CD14-positive monocyte (primary cell): ENCODE results near the gene ZNF566. TPM values are rescaled to one million over a fixed set of nuclear protein-coding genes. Genes with fewer than 3 reads are reported as not detected.

Source experiments
- DNase-seq, 3 donors: peaks; one replicate each; pipeline ENCODE4 v3.0.0-alpha.2; 2011 to 2022
- H2AFZ ChIP-seq: 2 replicates; pipeline ENCODE4 v1.6.0; 2012; ENCODE audit warnings: mild to moderate bottlenecking, low read depth, low read length, inconsistent platforms; ENCODE audit not compliant: insufficient read depth, poor library complexity, severe bottlenecking
- H3K27ac ChIP-seq, 2 donors: 1 replicate in 1 of 2; 2 replicates in 1 of 2; pipeline ENCODE4 v1.5.1; 2012 to 2013; ENCODE audit warnings: low read length in 2 of 2, control low read depth in 1 of 2, inconsistent platforms in 1 of 2, low read depth in 1 of 2, mild to moderate bottlenecking in 1 of 2
- H3K27me3 ChIP-seq, 2 donors: one replicate each; pipeline versions ENCODE4 v1.6.0 to v1.6.1; 2011 to 2013; ENCODE audit warnings: low read length in 2 of 2; ENCODE audit not compliant: control insufficient read depth in 2 of 2, insufficient read depth in 2 of 2
- H3K36me3 ChIP-seq, 2 donors: replicated peaks in 1 of 2; 1 replicate in 1 of 2; 2 replicates in 1 of 2; pipeline versions ENCODE4 v1.5.1 to v1.6.1; 2012 to 2013; ENCODE audit warnings: low read length in 2 of 2, control low read depth in 1 of 2, inconsistent platforms in 1 of 2, mild to moderate bottlenecking in 1 of 2; ENCODE audit not compliant: insufficient read depth in 2 of 2, control insufficient read depth in 1 of 2
- H3K4me1 ChIP-seq, 2 donors: 1 replicate in 1 of 2; 2 replicates in 1 of 2; pipeline versions ENCODE4 v1.5.1 to v1.6.1; 2012 to 2013; ENCODE audit warnings: low read length in 2 of 2, control low read depth in 1 of 2, inconsistent platforms in 1 of 2, mild to moderate bottlenecking in 1 of 2, moderate library complexity in 1 of 2; ENCODE audit not compliant: insufficient read depth in 2 of 2, control insufficient read depth in 1 of 2
- H3K4me2 ChIP-seq: replicated peaks from 2 replicates; pipeline ENCODE3; 2012; ENCODE audit warnings: low read length, moderate library complexity, mild to moderate bottlenecking; ENCODE audit not compliant: poor library complexity, severe bottlenecking; ENCODE audit errors: extremely low read depth
- H3K4me3 ChIP-seq, 3 experiments: fragments of 200-600 bp in 1 of 3; sonication (generic) in 1 of 3; replicated peaks in 1 of 3; 1 replicate in 2 of 3; 2 replicates in 1 of 3; pipeline ENCODE4 v1.5.1; 2011 to 2013; ENCODE audit warnings: low read length in 3 of 3, mild to moderate bottlenecking in 3 of 3, control low read depth in 2 of 3, low read depth in 2 of 3, inconsistent platforms in 1 of 3, moderate library complexity in 1 of 3
- H3K79me2 ChIP-seq: 2 replicates; pipeline ENCODE4 v1.6.0; 2012; ENCODE audit warnings: mild to moderate bottlenecking, control low read depth, inconsistent platforms, low read length, moderate library complexity; ENCODE audit not compliant: insufficient read depth
- H3K9ac ChIP-seq: 2 replicates; pipeline ENCODE4 v1.6.0; 2017; ENCODE audit warnings: low read length, mild to moderate bottlenecking; ENCODE audit not compliant: insufficient read depth, poor library complexity, severe bottlenecking
- H3K9me3 ChIP-seq, 2 donors: replicated peaks in 1 of 2; 1 replicate in 1 of 2; 2 replicates in 1 of 2; pipeline versions ENCODE4 v1.5.1 to v1.6.1; 2012 to 2013; ENCODE audit warnings: low read length in 2 of 2, control low read depth in 1 of 2; ENCODE audit not compliant: control insufficient read depth in 1 of 2, insufficient read depth in 1 of 2
- H4K20me1 ChIP-seq: 2 replicates; pipeline ENCODE4 v1.6.0; 2012; ENCODE audit warnings: mild to moderate bottlenecking, low read length, control low read depth, moderate library complexity; ENCODE audit not compliant: insufficient read depth
- H3K27ac Mint-ChIP-seq, 7 donors: one replicate each; pipeline ENCODE4 v1.8.0; 2020; ENCODE audit warnings: mild to moderate bottlenecking in 7 of 7, mixed read lengths in 7 of 7, moderate library complexity in 6 of 7, inconsistent platforms in 2 of 7
- H3K27me3 Mint-ChIP-seq, 3 donors: one replicate each; pipeline ENCODE4 v1.8.0; 2021 to 2022; ENCODE audit warnings: low read depth in 3 of 3, mild to moderate bottlenecking in 3 of 3, mixed read lengths in 3 of 3, moderate library complexity in 3 of 3, inconsistent platforms in 1 of 3
- H3K36me3 Mint-ChIP-seq, 2 donors: one replicate each; pipeline ENCODE4 v1.8.0; 2020; ENCODE audit warnings: mixed read lengths in 2 of 2, inconsistent platforms in 1 of 2, mild to moderate bottlenecking in 1 of 2
- H3K4me1 Mint-ChIP-seq: one replicate; pipeline ENCODE4 v1.8.0; 2020; ENCODE audit warnings: mild to moderate bottlenecking, mixed read lengths
- H3K4me3 Mint-ChIP-seq, 2 donors: one replicate each; pipeline ENCODE4 v1.8.0; 2020; ENCODE audit warnings: mild to moderate bottlenecking in 2 of 2, mixed read lengths in 2 of 2, moderate library complexity in 1 of 2
- H3K9me3 Mint-ChIP-seq, 7 donors: one replicate each; pipeline ENCODE4 v1.8.0; 2020 to 2022; ENCODE audit warnings: mixed read lengths in 7 of 7, mild to moderate bottlenecking in 6 of 7, moderate library complexity in 6 of 7, inconsistent platforms in 2 of 7
- WGBS: methylation state at CpG from one replicate; pipeline ENCODE4 v1.1.5; 2013; ENCODE audit warnings: missing lambda C conversion rate; ENCODE audit not compliant: insufficient coverage; 5-methylcytosine and 5-hydroxymethylcytosine counted together
- intact Hi-C, 2 donors: fragments of 100-400 bp; cut with micrococcal nuclease; formaldehyde crosslinking; loops; one replicate each; pipeline versions ENCODE4 v1.15.0 to v1.15.1; 2023
- polyA plus RNA-seq, 3 donors: library from polyadenylated mRNA; depleted of rRNA in 1 of 3; unstranded in 2 of 3; stranded (reverse) in 1 of 3; fragments of 300-500 nt in 2 of 3; fragments of >200 nt in 1 of 3; fragmentation: Illumina TruSeq in 2 of 3; gene quantifications; 1 replicate in 2 of 3; 2 replicates in 1 of 3; pipeline ENCODE4 v1.2.3, GENCODE V29; 2012 to 2021
- TF ChIP-seq, protein P1 (sequence below): fragments of 200-600 bp; IDR thresholded peaks from one replicate; pipeline ENCODE4 v1.8.0; 2022; ENCODE audit warnings: antibody characterized with exemption, mild to moderate bottlenecking

The ZNF566 gene
- polyA plus RNA-seq, 3 donors, result 0.95 to 3.9 (median 3.6) TPM

DNA sequence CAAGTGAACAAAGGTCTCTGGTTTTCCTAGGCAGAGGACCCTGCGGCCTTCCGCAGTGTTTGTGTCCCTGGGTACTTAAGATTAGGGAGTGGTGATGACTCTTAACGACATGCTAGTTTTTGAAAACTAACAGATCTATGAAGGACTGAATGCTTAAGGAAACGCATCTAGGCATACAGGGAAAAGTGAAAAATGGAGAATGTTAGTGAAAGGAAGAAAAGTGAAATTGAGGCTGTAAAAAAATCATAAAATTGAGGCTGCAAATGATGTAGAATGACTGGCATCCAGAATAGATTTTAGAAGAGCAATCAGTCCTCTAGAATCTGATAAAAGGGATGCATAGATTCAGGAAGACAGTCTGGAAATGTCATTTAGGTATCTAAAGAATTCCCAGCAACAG lies 35.3 kb upstream of the ZNF566 start:
- TF ChIP-seq, protein P1, sequence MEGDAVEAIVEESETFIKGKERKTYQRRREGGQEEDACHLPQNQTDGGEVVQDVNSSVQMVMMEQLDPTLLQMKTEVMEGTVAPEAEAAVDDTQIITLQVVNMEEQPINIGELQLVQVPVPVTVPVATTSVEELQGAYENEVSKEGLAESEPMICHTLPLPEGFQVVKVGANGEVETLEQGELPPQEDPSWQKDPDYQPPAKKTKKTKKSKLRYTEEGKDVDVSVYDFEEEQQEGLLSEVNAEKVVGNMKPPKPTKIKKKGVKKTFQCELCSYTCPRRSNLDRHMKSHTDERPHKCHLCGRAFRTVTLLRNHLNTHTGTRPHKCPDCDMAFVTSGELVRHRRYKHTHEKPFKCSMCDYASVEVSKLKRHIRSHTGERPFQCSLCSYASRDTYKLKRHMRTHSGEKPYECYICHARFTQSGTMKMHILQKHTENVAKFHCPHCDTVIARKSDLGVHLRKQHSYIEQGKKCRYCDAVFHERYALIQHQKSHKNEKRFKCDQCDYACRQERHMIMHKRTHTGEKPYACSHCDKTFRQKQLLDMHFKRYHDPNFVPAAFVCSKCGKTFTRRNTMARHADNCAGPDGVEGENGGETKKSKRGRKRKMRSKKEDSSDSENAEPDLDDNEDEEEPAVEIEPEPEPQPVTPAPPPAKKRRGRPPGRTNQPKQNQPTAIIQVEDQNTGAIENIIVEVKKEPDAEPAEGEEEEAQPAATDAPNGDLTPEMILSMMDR, result no peak
- Histone ChIP-seq H3K79me2 (peaks cover 14% of the 10 kb centered on the region), H3K4me3 (no peak overlapping the region), H3K9me3 (peaks cover 52 to 56% of the 10 kb centered on the region in 2 donors), H3K27me3 (no peaks in the 10 kb centered on the region), H3K27ac (no peak overlapping the region), H4K20me1 (no peaks in the 10 kb centered on the region), H3K4me1 (peaks cover 14 to 18% of the 10 kb centered on the region in 2 donors), H3K4me2 (no peak overlapping the region), H2AFZ (no peak overlapping the region), H3K9ac (no peak overlapping the region), H3K36me3 (peaks cover 0 to 31% of the 10 kb centered on the region in 2 donors)
- Mint-ChIP-seq H3K36me3 (peaks cover 27 to 53% of the 10 kb centered on the region in 2 donors), H3K27me3 (peaks cover 0 to 5% (median 0%) of the 10 kb centered on the region in 3 donors), H3K4me3 (no peak overlapping the region), H3K27ac (no peak overlapping the region), H3K9me3 (peaks cover 32 to 82% (median 66%) of the 10 kb centered on the region in 7 donors), H3K4me1 (peaks cover 18% of the 10 kb centered on the region)
- 100% methylated on average over 4 of the region's 4 CpGs for WGBS
- no peak for DNase-seq
- intact Hi-C loops, result loop anchor here (5.0 to 10.0 kb wide), 5 partner anchors 48 to 328 kb away; partner anchors contain the start of genes ZNF461 (in 2 of the 2), ZNF345 (in 1 of the 2), ZNF529 (in 1 of the 2) and ZNF790 (in 1 of the 2)

DNA sequence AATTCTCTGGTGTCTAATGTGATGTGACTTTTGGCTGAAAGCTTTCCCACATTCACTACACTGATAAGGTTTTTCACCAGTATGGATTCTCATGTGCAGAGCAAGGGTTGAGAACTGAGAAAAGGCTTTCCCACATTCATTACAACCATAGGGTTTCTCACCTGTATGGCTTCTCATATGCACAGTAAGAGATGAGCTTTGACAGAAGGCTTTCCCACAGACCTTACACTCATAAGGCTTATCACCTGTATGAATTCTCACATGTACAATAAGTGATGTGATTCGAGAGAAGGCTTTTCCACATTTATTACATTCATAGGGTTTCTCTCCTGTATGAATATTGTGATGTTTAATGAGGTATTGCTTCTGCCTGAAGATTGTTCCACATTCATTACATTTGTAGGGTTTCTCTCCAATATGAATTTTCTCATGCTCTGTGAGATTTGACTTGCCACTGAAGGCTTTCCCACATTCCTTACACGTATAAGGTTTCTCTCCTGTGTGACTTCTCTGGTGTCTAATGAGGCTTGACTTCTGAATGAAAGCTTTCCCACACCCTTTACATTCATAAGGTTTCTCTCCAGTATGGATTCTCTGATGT lies 24.8 kb upstream of the ZNF566 start:
- TF ChIP-seq, protein P1, result no peak
- Histone ChIP-seq H3K27me3 (no peaks in the 10 kb centered on the region), H2AFZ (no peak overlapping the region), H3K27ac (no peak overlapping the region), H3K4me3 (peak overlapping the region in 1 of 3 experiments; percentile 33), H3K4me1 (no peaks in the 10 kb centered on the region), H4K20me1 (no peaks in the 10 kb centered on the region), H3K36me3 (peaks cover 26 to 58% of the 10 kb centered on the region in 2 donors), H3K9me3 (peaks cover 52 to 100% of the 10 kb centered on the region in 2 donors), H3K79me2 (no peaks in the 10 kb centered on the region), H3K9ac (no peak overlapping the region), H3K4me2 (no peak overlapping the region)
- Mint-ChIP-seq H3K4me1 (no peaks in the 10 kb centered on the region), H3K27me3 (peaks cover 0 to 4% (median 0%) of the 10 kb centered on the region in 3 donors), H3K4me3 (no peak overlapping the region), H3K36me3 (peaks cover 41 to 44% of the 10 kb centered on the region in 2 donors), H3K9me3 (peaks cover 47 to 92% (median 81%) of the 10 kb centered on the region in 7 donors), H3K27ac (no peak overlapping the region)
- intact Hi-C loops, result no loop called here
- DNase-seq, result no peak
- no CpG with 5 or more reads among the region's 2 CpGs for WGBS
